AG10803 (cell line): ENCODE data around the gene RAC3.
A peak's percentile ranks its signal among the peaks of the same experiment; 100 is the strongest.

Experiments
- DNase-seq: peaks from one replicate; pipeline ENCODE4 v3.0.0; 2010; ENCODE audit warnings: low read depth
- H3K4me3 ChIP-seq: 2 replicates; pipeline ENCODE4 v1.5.1; 2011; ENCODE audit warnings: mild to moderate bottlenecking, low read length, control low read depth
- CTCF ChIP-seq: conservative IDR thresholded peaks from 2 replicates; pipeline ENCODE4 v1.5.1; 2011; ENCODE audit warnings: mild to moderate bottlenecking, low read length, control low read depth, inconsistent platforms

RAC3 gene

GRCh38 chr17:82017612-82018151 is 13.8 kb upstream of the RAC3 start:
- no peak for TF ChIP-seq CTCF
- no peak overlapping the region for H3K4me3 ChIP-seq
- no peak for DNase-seq

GRCh38 chr17:82018152-82018988 is 13.1 kb upstream of the RAC3 start:
- H3K4me3 ChIP-seq = no peak overlapping the region
- TF ChIP-seq CTCF = no peak
- DNase-seq = no peak

GRCh38 chr17:82018989-82019689 is 12.3 kb upstream of the RAC3 start:
- no peak overlapping the region for H3K4me3 ChIP-seq
- DNase-seq = no peak
- no peak for TF ChIP-seq CTCF

- DNase-seq = peak; percentile 16
- no peak overlapping the region for H3K4me3 ChIP-seq
- peak; percentile 62 for TF ChIP-seq CTCF
Observed at GRCh38 chr17:82019690-82020571, 11.5 kb upstream of the RAC3 start.

GRCh38 chr17:82020572-82021106 is 10.8 kb upstream of the RAC3 start:
- no peak overlapping the region for H3K4me3 ChIP-seq
- TF ChIP-seq CTCF = no peak
- DNase-seq = no peak

GRCh38 chr17:82021107-82021899 is 10.2 kb upstream of the RAC3 start:
- DNase-seq = peak; percentile 77
- H3K4me3 ChIP-seq = peak overlapping the region; percentile 74
- TF ChIP-seq CTCF = peak; percentile 86
